HepG2 (cell line): ENCODE data around the gene PROX1. TPM values are rescaled to one million over a fixed set of nuclear protein-coding genes. Genes with fewer than 3 reads are reported as not detected.

Experiments
- ATAC-seq: fragments of 200-7000 bp; cut with Tn5 transposase; 3 replicates; pipeline ENCODE4 v1.9.1; 2020; ENCODE audit warnings: mild to moderate bottlenecking, moderate library complexity
- BruUV-seq: library from RNA; stranded (reverse); fragments of 400-500 nt; replicated peaks from 2 replicates; lab custom pipeline; 2021; lab: Mats Ljungman, UMichigan
- CTCF ChIA-PET: fragments of 300-600 bp; formaldehyde crosslinking; extraction: SDS; loops from one replicate; lab custom pipeline; 2021; ENCODE audit warnings: low total read pairs, inconsistent platforms, low intra/inter-chr PET ratio; lab: Yijun Ruan, JAX
- POLR2A ChIA-PET: fragments of 350-600 bp; sonication (Branson Sonifier 250); formaldehyde crosslinking; loops from one replicate; lab custom pipeline; 2020; ENCODE audit warnings: antibody characterized with exemption, inconsistent platforms; lab: Yijun Ruan, JAX
- DNase-seq: peaks from one replicate; pipeline ENCODE4 v3.0.0-alpha.2; 2015; ENCODE audit warnings: low spot score
- FAIRE-seq: peaks from 3 replicates; lab custom pipeline; 2011; peaks lifted over from hg19 to GRCh38; lab: Jason Lieb, UNC
- H2AFZ ChIP-seq: one replicate; pipeline ENCODE4 v1.6.1; 2011; ENCODE audit warnings: low read length, inconsistent platforms
- H3K27ac ChIP-seq: fragments of 300-600 bp; 3 replicates; pipeline ENCODE4 v1.8.0; 2011; ENCODE audit warnings: mixed run types, mild to moderate bottlenecking, mixed read lengths, low read length, inconsistent platforms; ENCODE audit not compliant: insufficient read depth; ENCODE audit errors: extremely low read length
- H3K27me3 ChIP-seq, 2 experiments: fragments of 200-600 bp in 1 of 2; 2 replicates in 1 of 2; 3 replicates in 1 of 2; pipeline versions ENCODE4 v1.6.0 to v1.8.0; 2011; ENCODE audit warnings: low read length in 2 of 2, mild to moderate bottlenecking in 2 of 2, moderate library complexity in 2 of 2, inconsistent platforms in 1 of 2; ENCODE audit not compliant: insufficient read depth in 2 of 2, control insufficient read depth in 1 of 2
- H3K36me3 ChIP-seq, 2 experiments: fragments of 200-600 bp in 1 of 2; replicated peaks in 1 of 2; 2 replicates in 1 of 2; 3 replicates in 1 of 2; pipeline versions ENCODE4 v1.5.1 to v1.8.0; 2011; ENCODE audit warnings: low read length in 2 of 2, inconsistent platforms in 1 of 2; ENCODE audit not compliant: insufficient read depth in 2 of 2, control insufficient read depth in 1 of 2
- H3K4me1 ChIP-seq: 2 replicates; pipeline ENCODE4 v1.5.1; 2012; ENCODE audit warnings: low read length, inconsistent platforms; ENCODE audit not compliant: insufficient read depth
- H3K4me2 ChIP-seq: 2 replicates; pipeline ENCODE4 v1.6.0; 2011; ENCODE audit warnings: low read depth, low read length, inconsistent platforms
- H3K4me3 ChIP-seq, 3 experiments: fragments of 200-600 bp in 1 of 3; sonication (generic), shearing (Covaris generic) in 1 of 3; replicated peaks in 1 of 3; 2 replicates each; pipeline ENCODE4 v1.5.1; 2011 to 2016; ENCODE audit warnings: low read length in 3 of 3, inconsistent platforms in 2 of 3, low read depth in 2 of 3, mild to moderate bottlenecking in 2 of 3, control low read depth in 1 of 3, mixed read lengths in 1 of 3; ENCODE audit not compliant: insufficient read depth in 1 of 3
- H3K79me2 ChIP-seq: one replicate; pipeline ENCODE4 v1.6.1; 2011; ENCODE audit warnings: low read length, inconsistent platforms; ENCODE audit not compliant: insufficient read depth
- H3K9ac ChIP-seq: 2 replicates; pipeline ENCODE4 v1.6.0; 2011; ENCODE audit warnings: mild to moderate bottlenecking, low read depth, low read length, inconsistent platforms; ENCODE audit not compliant: insufficient read depth
- H3K9me3 ChIP-seq: 2 replicates; pipeline ENCODE4 v1.5.1; 2012; ENCODE audit warnings: mild to moderate bottlenecking, low read length
- H4K20me1 ChIP-seq: 2 replicates; pipeline ENCODE4 v1.6.0; 2011; ENCODE audit warnings: inconsistent platforms, mild to moderate bottlenecking, low read length, moderate library complexity; ENCODE audit not compliant: insufficient read depth
- AGO2 ChIP-seq: fragments of 200-400 bp; formaldehyde crosslinking; optimal IDR thresholded peaks from 2 replicates; pipeline ENCODE3; 2017; ENCODE audit warnings: mild to moderate bottlenecking, low read depth, low read length, moderate library complexity
- FOXJ3 ChIP-seq: sonication (generic); formaldehyde crosslinking; IDR thresholded peaks from 2 replicates; pipeline ENCODE4 v1.4.0; 2020; ENCODE audit warnings: missing genetic modification reagents, mild to moderate bottlenecking, borderline replicate concordance
- GABPA ChIP-seq, 2 experiments: IDR thresholded peaks; 2 replicates each; pipeline ENCODE4 v1.6.1; 2011 to 2016; ENCODE audit warnings: low read depth in 2 of 2, low read length in 1 of 2, missing biosample characterization in 1 of 2, missing genetic modification characterization in 1 of 2
- LCORL ChIP-seq, 2 experiments: fragments of 450-650 bp in 1 of 2; sonication (generic) in 1 of 2; formaldehyde crosslinking in 1 of 2; IDR thresholded peaks; 2 replicates each; pipeline versions ENCODE4 v1.5.0 to v1.6.1; 2017 to 2020; ENCODE audit warnings: antibody characterized with exemption in 1 of 2, missing genetic modification reagents in 1 of 2
- MEIS2 ChIP-seq: sonication (generic); formaldehyde crosslinking; IDR thresholded peaks from 2 replicates; pipeline ENCODE4 v1.9.0; 2021; ENCODE audit warnings: mild to moderate bottlenecking, missing genetic modification reagents
- MTF2 ChIP-seq: sonication (generic); formaldehyde crosslinking; IDR thresholded peaks from 2 replicates; pipeline ENCODE4 v1.5.0; 2020; ENCODE audit warnings: missing genetic modification reagents, borderline replicate concordance
- MYNN ChIP-seq: sonication (generic); formaldehyde crosslinking; IDR thresholded peaks from 2 replicates; pipeline ENCODE4 v1.4.0; 2020; ENCODE audit warnings: mild to moderate bottlenecking, low read depth, missing genetic modification reagents
- RBM22 ChIP-seq: fragments of 200-400 bp; formaldehyde crosslinking; optimal IDR thresholded peaks from 2 replicates; pipeline ENCODE3; 2017; ENCODE audit warnings: mild to moderate bottlenecking, low read length, moderate library complexity
- SRF ChIP-seq: IDR thresholded peaks from 2 replicates; pipeline ENCODE4 v1.6.1; 2011; ENCODE audit warnings: mild to moderate bottlenecking, low read depth, low read length, moderate library complexity
- ZEB1 ChIP-seq: IDR thresholded peaks from 2 replicates; pipeline ENCODE4 v1.6.1; 2012; ENCODE audit warnings: mild to moderate bottlenecking, low read depth, inconsistent platforms; ENCODE audit not compliant: insufficient replicate concordance
- ZFY ChIP-seq: sonication (generic); formaldehyde crosslinking; IDR thresholded peaks from 2 replicates; pipeline ENCODE4 v1.4.0; 2020; ENCODE audit warnings: missing genetic modification reagents
- ZKSCAN1 ChIP-seq: fragments of 150-350 bp; IDR thresholded peaks from 2 replicates; pipeline ENCODE4 v1.6.1; 2014; ENCODE audit warnings: low read length
- ZNF430 ChIP-seq: sonication (generic); formaldehyde crosslinking; IDR thresholded peaks from 2 replicates; pipeline ENCODE4 v1.9.0; 2021; ENCODE audit warnings: mild to moderate bottlenecking, missing genetic modification reagents
- ZNF501 ChIP-seq: sonication (generic); formaldehyde crosslinking; IDR thresholded peaks from 2 replicates; pipeline ENCODE4 v1.5.1; 2020; ENCODE audit warnings: mild to moderate bottlenecking, moderate library complexity, missing genetic modification reagents
- ZNF660 ChIP-seq: sonication (generic); formaldehyde crosslinking; IDR thresholded peaks from 2 replicates; pipeline ENCODE4 v1.5.1; 2020; ENCODE audit warnings: mild to moderate bottlenecking, low read depth, missing genetic modification reagents, borderline replicate concordance
- ZNF747 ChIP-seq: sonication (generic); formaldehyde crosslinking; IDR thresholded peaks from 2 replicates; pipeline ENCODE4 v1.8.1; 2023; ENCODE audit warnings: missing genetic modification reagents, mild to moderate bottlenecking, borderline replicate concordance
- WGBS: methylation state at CpG from one replicate; pipeline ENCODE4 v1.1.6; 2017; ENCODE audit warnings: low lambda C conversion rate; 5-methylcytosine and 5-hydroxymethylcytosine counted together
- in situ Hi-C: cut with HindIII; loops from 2 replicates; pipeline ENCODE4 v1.10.0; 2017; ENCODE audit warnings: low pct_unique_long_range_greater_than_20kb; ENCODE audit not compliant: extremely low pct_ligation_motif_present
- intact Hi-C: fragments of 100-400 bp; cut with micrococcal nuclease; formaldehyde crosslinking; loops from one replicate; pipeline ENCODE4 v1.10.0; 2022; ENCODE audit not compliant: unreplicated experiment
- polyA plus RNA-seq, 8 experiments: library from polyadenylated mRNA; depleted of rRNA in 3 of 8; stranded (reverse) in 7 of 8; unstranded in 1 of 8; fragments of >200 nt; fragmentation: Illumina TruSeq in 4 of 8; extraction: Trizol in 4 of 8; gene quantifications; 2 replicates each; pipeline versions ENCODE4 v1.2.1 to v1.2.3, GENCODE V29; 2011 to 2016; ENCODE audit warnings: low read depth in 4 of 8, missing spikeins in 1 of 8, mixed read lengths in 1 of 8; ENCODE audit not compliant: insufficient read depth in 1 of 8
- total RNA-seq, 5 experiments: library from RNA; depleted of rRNA; stranded (reverse); fragments of >200 nt; fragmentation: Illumina TruSeq; extraction: Trizol; gene quantifications; 2 replicates each; pipeline ENCODE4 v1.2.3, GENCODE V29; 2016; ENCODE audit warnings: low read depth in 1 of 5
- TF ChIP-seq, protein P1 (sequence below): IDR thresholded peaks from 2 replicates; pipeline ENCODE4 v1.6.1; 2016; ENCODE audit warnings: low read depth
- TF ChIP-seq, protein P2 (sequence below): sonication (generic); formaldehyde crosslinking; conservative IDR thresholded peaks from 2 replicates; pipeline ENCODE4 v1.8.0; 2022; ENCODE audit warnings: missing genetic modification reagents
- TF ChIP-seq, protein P3 (sequence below): sonication (generic); formaldehyde crosslinking; IDR thresholded peaks from 2 replicates; pipeline ENCODE4 v1.5.0; 2020; ENCODE audit warnings: mild to moderate bottlenecking, missing genetic modification reagents

Gene PROX1
- total and polyA plus RNA-seq, 2 of the 13 experiments (the other 11 are each of a cell fraction or from before 2014, with no cell fraction given) = 12.3 to 30.2 TPM

DNA sequence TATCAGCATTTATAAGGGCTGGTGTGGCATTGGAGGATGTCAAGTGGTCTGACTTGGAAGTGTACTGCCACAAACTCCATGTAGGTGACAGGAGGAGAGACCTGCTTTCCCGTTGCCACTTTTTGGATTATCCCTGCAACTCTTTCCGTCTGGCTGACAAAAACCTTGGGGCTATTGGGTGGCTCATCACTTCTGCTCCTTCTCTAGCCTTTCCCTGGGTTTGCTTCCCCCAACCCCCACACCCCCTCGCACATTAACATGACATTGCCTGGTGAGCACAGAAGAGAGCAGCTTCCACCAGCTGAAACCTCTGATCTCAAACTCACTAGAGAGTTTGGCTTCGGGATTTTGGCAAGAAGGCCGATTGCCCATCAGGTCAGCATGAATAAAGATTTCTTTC is 39.2 kb downstream of the PROX1 start:
- no peak overlapping the region for H2AFZ ChIP-seq
- H3K36me3 ChIP-seq = peaks cover 10 to 66% of the 10 kb centered on the region in 2 experiments
- peak overlapping the region; percentile 85 for H3K27ac ChIP-seq
- ATAC-seq (peak; percentile 38), DNase-seq (peak; percentile 29), FAIRE-seq (no peak)
- peaks cover 36% of the 10 kb centered on the region for H3K79me2 ChIP-seq
- no TSS peak for BruUV-seq
- in situ Hi-C loops (no loop called here), intact Hi-C loops (loop anchor here (1.0 to 2.0 kb wide), 2 partner anchors 40 to 96 kb away; partner anchors contain the start of gene PROX1)
- H3K4me3 ChIP-seq = peak overlapping the region in 1 of 3 experiments; percentile 6; a peak in 1 of 6 replicates
- H3K9me3 ChIP-seq = no peaks in the 10 kb centered on the region
- CTCF ChIA-PET = interaction anchor here (1.1 kb wide), 1 partner anchor 96 kb away, joined by 3 read pairs; no protein-coding TSS in a partner anchor
- peak overlapping the region; percentile 76 for H3K4me2 ChIP-seq
- peaks cover 90% of the 10 kb centered on the region for H3K4me1 ChIP-seq
- WGBS = 20% methylated on average over 5 of the region's 5 CpGs
- POLR2A ChIA-PET = interaction anchor here (0.7 to 9.8 kb wide), 14 partner anchors 15 to 782 kb away, joined by 3 to 150 read pairs (median 10); partner anchors contain the start of gene PROX1
- H4K20me1 ChIP-seq = no peaks in the 10 kb centered on the region
- H3K27me3 ChIP-seq = no peaks in the 10 kb centered on the region
- peak overlapping the region; percentile 55 for H3K9ac ChIP-seq
- TF ChIP-seq ZNF430 (CRISPR knock-in tag) (no peak), GABPA (IDR thresholded peaks at IDR 0.05; ENCODE audit: low read depth, low read length) (no peak), GABPA (CRISPR knock-in tag; IDR thresholded peaks at IDR 0.05; ENCODE audit: low read depth) (0 out of 2 replicates have a peak, but pooled peaks have one; percentile 3), ZFY (CRISPR knock-in tag) (no peak), ZEB1 (peak; percentile 5), ZNF747 (no peak), ZNF660 (CRISPR knock-in tag) (no peak), MYNN (CRISPR knock-in tag) (peak; percentile 79; the same call in 1 of the 2 replicates), MEIS2 (CRISPR knock-in tag) (0 out of 2 replicates have a peak, but pooled peaks have one; percentile 13), RBM22 (peak; percentile 65), SRF (0 out of 2 replicates have a peak, but pooled peaks have one; percentile 7), FOXJ3 (CRISPR knock-in tag) (no peak), ZNF501 (CRISPR knock-in tag) (0 out of 2 replicates have a peak, but pooled peaks have one; percentile 25), AGO2 (peak; percentile 23), LCORL (IDR thresholded peaks at IDR 0.05) (no peak), LCORL (CRISPR knock-in tag; IDR thresholded peaks at IDR 0.05) (0 out of 2 replicates have a peak, but pooled peaks have one; percentile 6), ZKSCAN1 (no peak), MTF2 (CRISPR knock-in tag) (no peak)
- TF ChIP-seq, protein P1, sequence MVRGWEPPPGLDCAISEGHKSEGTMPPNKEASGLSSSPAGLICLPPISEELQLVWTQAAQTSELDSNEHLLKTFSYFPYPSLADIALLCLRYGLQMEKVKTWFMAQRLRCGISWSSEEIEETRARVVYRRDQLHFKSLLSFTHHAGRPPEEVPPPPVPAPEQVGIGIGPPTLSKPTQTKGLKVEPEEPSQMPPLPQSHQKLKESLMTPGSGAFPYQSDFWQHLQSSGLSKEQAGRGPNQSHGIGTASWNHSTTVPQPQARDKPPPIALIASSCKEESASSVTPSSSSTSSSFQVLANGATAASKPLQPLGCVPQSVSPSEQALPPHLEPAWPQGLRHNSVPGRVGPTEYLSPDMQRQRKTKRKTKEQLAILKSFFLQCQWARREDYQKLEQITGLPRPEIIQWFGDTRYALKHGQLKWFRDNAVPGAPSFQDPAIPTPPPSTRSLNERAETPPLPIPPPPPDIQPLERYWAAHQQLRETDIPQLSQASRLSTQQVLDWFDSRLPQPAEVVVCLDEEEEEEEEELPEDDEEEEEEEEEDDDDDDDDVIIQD = no peak
- TF ChIP-seq, protein P2, sequence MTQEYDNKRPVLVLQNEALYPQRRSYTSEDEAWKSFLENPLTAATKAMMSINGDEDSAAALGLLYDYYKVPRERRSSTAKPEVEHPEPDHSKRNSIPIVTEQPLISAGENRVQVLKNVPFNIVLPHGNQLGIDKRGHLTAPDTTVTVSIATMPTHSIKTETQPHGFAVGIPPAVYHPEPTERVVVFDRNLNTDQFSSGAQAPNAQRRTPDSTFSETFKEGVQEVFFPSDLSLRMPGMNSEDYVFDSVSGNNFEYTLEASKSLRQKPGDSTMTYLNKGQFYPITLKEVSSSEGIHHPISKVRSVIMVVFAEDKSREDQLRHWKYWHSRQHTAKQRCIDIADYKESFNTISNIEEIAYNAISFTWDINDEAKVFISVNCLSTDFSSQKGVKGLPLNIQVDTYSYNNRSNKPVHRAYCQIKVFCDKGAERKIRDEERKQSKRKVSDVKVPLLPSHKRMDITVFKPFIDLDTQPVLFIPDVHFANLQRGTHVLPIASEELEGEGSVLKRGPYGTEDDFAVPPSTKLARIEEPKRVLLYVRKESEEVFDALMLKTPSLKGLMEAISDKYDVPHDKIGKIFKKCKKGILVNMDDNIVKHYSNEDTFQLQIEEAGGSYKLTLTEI = no peak
- TF ChIP-seq, protein P3, sequence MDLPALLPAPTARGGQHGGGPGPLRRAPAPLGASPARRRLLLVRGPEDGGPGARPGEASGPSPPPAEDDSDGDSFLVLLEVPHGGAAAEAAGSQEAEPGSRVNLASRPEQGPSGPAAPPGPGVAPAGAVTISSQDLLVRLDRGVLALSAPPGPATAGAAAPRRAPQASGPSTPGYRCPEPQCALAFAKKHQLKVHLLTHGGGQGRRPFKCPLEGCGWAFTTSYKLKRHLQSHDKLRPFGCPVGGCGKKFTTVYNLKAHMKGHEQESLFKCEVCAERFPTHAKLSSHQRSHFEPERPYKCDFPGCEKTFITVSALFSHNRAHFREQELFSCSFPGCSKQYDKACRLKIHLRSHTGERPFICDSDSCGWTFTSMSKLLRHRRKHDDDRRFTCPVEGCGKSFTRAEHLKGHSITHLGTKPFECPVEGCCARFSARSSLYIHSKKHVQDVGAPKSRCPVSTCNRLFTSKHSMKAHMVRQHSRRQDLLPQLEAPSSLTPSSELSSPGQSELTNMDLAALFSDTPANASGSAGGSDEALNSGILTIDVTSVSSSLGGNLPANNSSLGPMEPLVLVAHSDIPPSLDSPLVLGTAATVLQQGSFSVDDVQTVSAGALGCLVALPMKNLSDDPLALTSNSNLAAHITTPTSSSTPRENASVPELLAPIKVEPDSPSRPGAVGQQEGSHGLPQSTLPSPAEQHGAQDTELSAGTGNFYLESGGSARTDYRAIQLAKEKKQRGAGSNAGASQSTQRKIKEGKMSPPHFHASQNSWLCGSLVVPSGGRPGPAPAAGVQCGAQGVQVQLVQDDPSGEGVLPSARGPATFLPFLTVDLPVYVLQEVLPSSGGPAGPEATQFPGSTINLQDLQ (CRISPR knock-in tag) = no peak
